SU-DHL-6 (cell line): Measurements from ENCODE around the gene MYMK.

ENCODE experiments used
- CTCF ChIP-seq: fragments of 200-600 bp; sonication (generic); IDR thresholded peaks from one replicate; pipeline ENCODE4 v1.5.1; 2017; ENCODE audit warnings: antibody characterized with exemption, mild to moderate bottlenecking, low read length, moderate library complexity; ENCODE audit not compliant: insufficient read depth, poor library complexity, severe bottlenecking
- EZH2phosphoT487 ChIP-seq: fragments of 200-600 bp; sonication (generic), shearing (Covaris generic); conservative IDR thresholded peaks from 2 replicates; pipeline ENCODE4 v1.6.1; 2018; ENCODE audit warnings: mild to moderate bottlenecking, antibody characterized with exemption, low read length, moderate library complexity, mixed read lengths

GRCh38 chr9:133493845-133494540, 30.8 kb downstream of the MYMK start:
- TF ChIP-seq CTCF = no peak
- no peak for TF ChIP-seq EZH2phosphoT487
